Measurements from ENCODE around the gene HERC2. TPM values are rescaled to one million over a fixed set of nuclear protein-coding genes. Genes with fewer than 3 reads are reported as not detected.

The HERC2 gene
- total and polyA plus RNA-seq, 2 of the 8 experiments (the other 6 are each of a cell fraction or from before 2014, with no cell fraction given), result 83.0 to 88.7 TPM

GRCh38 chr15:28107904-28108275, 214.1 kb downstream of the HERC2 start (continued):
- no peak for TF ChIP-seq YY1 (IDR thresholded peaks at IDR 0.05; ENCODE audit: low read depth, low read length)
- no peak for TF ChIP-seq CHD2 (IDR thresholded peaks at IDR 0.05; ENCODE audit: low read length)
- no peak for TF ChIP-seq POU5F1 (IDR thresholded peaks at IDR 0.05; ENCODE audit: low read depth, low read length)
- no peak for TF ChIP-seq SP2 (IDR thresholded peaks at IDR 0.05; ENCODE audit: low read length)
- TF ChIP-seq E2F6 (IDR thresholded peaks at IDR 0.05), result no peak
- no peak for TF ChIP-seq ASH2L (IDR thresholded peaks at IDR 0.05; ENCODE audit: low read length)
- TF ChIP-seq BCL11A (IDR thresholded peaks at IDR 0.05; ENCODE audit: low read depth in 2 of 2, low read length in 2 of 2), result no peak
- TF ChIP-seq BACH1 (IDR thresholded peaks at IDR 0.05; ENCODE audit: low read length), result no peak
- no peak for TF ChIP-seq RXRA (IDR thresholded peaks at IDR 0.05; ENCODE audit: insufficient read depth, low read depth, low read length)
